Stimulated activated CD4-positive, alpha-beta T cell treated with anti-CD3 and anti-CD28 coated beads, Interleukin-4, amount 100 ng/mL, for 48 hours (primary cell): Measurements from ENCODE around the gene SIPA1L3.
"Not testable (repeated sequence)": the region's sequence is repeated elsewhere in the genome, so short reads cannot be mapped to it uniquely, and the experiment has no call there.

Source experiments
- DNase-seq, 2 donors: peaks; one replicate each; pipeline ENCODE4 v3.0.0-alpha.2; 2020; ENCODE audit warnings: low read depth in 2 of 2

The SIPA1L3 gene

DNA sequence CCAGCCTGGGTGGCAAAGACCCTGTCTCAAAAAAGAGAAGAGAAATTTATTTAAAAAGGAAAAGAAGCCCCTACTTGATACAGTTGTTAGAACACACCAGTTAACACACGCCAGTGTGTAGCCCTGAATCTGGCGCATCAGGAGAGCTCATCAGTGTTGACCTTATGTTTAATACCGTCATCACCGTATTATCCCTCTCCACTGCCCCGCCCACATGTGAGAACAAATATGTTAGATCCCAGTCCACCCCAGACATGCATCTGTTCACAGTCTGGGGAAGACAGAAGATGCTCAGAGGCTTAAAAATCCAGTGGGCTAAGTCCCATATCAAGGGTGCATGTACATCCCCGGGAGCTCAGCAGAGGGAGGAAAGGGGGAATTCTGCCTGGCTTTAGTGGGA lies 161.8 kb downstream of the SIPA1L3 start:
- no peak for DNase-seq

DNA sequence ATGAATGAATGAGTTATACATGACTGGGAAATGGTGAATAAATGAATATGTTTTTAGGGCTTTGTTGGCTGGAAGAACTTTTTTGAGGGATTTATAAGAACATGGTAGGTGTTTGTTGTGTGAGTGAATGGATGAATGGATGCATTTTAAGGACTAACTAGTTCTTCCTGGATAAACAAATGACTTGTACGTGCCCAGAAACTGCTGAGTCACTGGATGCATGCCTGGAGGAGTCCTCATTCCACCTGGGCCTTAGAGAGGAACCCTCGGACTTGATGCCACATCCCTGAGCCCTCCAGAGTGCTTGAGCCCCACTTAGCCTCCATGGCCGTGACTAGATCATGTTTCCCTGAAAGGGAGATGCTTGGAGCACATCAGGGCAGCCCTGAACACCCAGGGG lies 163.6 kb downstream of the SIPA1L3 start:
- no peak for DNase-seq

DNA sequence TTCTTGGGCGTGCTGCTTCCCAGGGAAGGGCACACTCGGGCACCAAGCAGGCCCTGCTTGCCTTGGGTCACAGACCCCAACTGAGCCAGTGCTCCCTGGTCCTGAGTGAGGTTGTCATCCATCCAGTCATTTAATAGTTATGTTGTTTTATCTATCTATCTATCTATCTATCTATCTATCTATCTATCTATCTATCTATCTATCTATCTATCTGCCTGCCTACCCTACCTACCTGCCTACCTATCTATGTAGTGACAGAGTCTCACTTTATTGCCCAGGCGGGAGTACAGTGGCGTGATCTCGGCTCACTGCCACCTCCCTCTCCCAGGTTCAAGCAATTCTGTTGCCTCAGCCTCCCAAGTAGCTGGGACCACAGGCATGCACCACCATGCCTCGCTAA lies 164.0 kb downstream of the SIPA1L3 start:
- not testable (repeated sequence) for DNase-seq

DNA sequence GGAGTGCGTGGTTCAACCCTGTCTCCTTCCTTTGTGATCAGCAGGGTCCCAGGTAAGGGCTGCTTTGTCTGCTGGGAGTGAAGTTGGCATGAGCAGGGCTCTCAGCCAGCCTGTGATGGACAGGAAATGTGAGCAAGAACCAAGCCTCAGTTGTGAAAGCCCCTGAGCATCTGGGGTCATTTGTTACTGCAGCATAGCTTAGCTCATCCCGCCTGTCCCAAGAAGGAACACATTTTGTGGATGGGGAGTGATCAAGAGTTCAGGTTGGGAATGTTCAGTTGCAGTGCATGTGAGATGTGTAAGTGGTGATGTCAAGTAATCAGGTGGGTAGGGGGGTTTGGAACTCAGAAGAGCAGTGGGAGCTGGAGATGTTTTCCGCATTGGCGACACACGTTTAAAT lies 164.6 kb downstream of the SIPA1L3 start:
- no peak for DNase-seq

DNA sequence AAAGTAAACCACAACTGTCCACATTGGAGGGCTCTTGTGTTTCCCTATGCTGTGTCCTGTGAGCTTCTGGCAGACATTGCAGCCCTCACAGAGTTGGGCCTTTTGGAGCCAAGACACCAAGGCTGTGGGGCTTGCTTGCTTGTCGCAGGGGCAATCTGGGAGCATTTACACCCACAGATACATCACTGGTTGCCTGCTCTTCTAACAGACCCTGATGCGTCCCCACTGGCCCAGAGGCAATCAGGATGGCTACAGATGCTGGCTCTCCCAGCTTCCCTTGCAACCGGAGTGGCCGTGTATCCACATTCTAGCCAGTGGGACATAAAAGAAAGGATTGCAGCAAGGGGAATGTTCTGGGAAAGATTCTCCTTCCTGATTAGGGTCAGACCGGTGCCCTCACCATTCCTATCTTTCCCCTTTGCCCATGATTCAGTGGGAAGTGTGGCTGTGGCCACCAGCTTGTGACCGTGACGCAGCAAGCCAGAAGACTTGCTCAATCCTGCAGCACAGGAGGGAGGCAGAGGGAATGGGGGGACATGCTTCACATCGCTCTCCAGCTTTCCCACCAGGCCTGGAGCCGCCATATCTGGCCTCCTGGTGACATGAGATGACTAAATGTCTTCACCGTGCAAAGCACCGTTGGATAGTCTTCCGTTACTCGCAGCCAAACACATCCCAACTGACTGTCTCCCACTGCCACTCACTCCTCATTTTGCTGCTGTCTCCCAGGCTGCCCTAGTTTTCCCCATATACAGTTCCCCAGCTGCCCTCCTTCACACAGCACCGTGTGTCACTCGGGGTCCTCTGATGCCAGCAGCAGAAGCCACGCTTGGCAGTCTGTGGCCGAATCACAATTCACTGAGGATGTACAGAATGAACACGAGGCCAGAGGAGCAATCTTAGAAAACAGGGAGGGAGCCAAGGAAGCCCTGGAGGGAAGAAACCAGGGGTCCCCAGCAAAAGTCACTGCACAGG lies 166.1 kb downstream of the SIPA1L3 start:
- DNase-seq: no peak

DNA sequence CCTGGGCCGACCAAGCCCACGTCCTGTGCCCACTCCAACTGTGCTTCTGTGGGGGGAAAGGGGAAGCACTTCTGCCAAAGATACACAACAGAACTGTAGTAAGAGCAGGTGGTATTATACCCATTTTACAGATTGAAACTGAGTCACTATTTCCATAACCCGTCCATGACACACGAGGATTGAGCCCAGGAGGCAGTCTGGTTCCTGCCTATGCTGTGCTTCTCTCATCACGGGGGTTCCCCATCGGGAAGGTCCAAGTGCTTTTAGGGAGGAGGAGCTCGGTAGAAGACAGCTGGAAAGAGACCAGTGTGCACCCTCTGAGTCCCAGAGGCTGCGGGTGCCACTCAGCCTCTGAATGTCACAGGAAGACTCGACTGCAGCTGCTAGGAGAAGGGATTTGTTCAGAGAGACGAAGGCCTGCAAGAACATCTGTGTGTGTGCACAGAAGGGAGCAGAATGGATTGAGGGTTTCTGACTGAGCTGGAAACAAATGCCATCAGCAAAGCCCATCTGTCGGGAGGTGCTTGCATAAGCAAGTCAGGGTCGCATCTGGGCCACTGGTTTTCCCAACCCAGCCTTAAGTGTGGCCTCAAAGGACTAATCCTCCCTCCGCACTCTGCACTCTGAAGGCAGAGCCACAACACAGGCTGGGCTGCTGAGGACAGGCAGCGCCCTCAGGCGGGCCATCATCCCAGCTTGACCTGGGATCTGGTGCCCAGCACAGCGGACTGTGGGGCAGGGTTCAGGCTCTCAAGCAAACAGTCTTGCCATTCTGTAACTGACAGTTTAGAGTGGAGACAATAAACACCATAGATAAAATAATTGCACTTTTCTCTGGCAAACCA lies 167.1 kb downstream of the SIPA1L3 start:
- DNase-seq: no peak

DNA sequence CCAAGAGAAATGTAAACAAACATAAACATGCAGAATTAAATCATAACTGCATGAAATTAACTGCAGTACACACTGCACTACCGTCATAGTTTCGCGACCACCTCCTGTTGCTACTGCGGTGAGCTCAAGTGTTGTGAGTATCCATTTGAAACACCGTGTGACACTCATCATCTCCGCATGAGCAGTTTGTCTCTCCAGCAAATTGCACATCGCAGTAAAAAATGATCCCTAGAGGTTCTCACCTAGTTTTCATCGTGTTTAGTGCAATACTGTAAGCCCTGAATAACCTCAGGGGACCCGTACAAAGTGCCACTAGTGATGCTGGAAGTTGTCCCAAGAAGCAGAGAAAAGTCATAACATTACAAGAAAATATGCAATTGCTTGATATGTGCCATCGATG lies 169.3 kb downstream of the SIPA1L3 start:
- no peak for DNase-seq

DNA sequence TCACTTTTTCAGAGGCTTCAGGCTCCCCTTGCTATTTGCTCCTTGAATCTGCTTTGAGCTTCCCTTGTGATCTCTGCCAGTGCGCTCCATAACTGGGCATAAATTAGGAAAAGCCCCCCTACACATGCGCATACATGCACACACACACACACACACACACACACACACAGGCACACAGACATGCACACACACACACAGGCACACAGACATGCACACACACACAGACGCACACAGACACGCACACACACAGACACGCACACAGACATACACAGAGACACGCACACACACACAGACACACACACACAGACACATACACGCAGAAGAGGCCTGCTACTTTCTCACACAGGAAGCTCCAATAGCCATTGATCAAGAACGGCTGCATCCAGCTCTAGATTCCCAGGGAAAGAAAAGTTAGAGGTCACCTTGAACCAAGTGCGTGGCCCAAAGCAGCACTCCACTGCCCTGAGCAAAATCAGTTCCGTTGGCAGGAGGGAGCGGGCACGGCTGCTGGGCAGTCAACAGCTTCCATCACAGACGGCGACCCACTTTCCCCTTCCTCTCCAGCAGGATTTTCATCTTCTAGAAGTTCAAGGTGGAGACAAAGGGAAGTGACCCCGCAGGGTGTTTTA lies 171.4 kb downstream of the SIPA1L3 start:
- DNase-seq: no peak

DNA sequence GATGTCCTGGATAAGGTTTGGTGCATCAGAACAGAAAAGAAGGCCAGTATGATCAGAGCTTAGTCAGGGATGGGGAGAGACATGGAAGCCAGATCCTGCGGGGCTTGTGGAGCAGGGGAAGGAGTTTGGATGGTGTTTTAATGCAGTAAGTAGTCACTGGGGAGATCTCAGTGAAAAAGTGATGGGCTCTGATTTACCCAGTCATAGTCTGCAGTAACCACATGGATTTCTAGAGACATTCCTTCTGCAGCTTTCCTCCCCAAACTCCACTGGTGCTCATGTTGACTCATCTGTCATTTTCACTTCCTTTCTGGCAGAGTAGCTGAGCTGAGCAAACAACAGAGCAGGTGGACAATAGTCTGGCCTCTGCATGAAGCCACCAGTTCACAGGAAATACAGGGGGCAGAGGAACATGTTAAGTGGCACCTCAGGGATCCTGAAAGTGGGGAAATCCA lies 172.9 kb downstream of the SIPA1L3 start:
- DNase-seq: peak in 1 of 2 donors; percentile 15

DNA sequence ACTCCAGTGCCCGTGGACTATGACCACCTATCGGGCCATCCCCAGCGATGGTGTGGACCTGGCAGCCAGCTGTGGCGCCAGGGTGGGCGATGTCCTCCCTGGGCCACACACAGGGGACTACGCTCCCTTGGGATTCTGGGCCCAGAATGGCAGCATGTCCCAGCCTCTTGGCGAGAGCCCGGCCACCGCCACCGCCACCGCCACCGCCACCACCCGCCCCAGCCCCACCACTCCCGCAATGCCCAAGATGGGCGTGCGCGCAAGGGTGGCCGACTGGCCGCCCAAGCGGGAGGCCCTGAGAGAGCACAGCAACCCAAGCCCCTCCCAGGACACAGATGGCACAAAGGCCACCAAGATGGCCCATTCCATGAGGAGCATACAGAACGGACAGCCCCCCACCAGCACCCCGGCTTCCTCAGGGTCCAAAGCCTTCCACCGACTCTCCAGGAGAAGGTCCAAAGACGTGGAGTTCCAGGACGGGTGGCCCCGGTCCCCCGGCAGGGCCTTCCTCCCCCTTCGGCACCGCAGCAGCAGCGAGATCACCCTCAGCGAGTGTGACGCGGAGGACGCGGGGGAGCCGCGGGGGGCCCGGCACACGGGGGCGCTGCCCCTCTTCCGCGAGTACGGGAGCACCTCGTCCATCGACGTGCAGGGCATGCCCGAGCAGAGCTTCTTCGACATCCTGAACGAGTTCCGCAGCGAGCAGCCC lies 174.7 kb downstream of the SIPA1L3 start:
- no peak for DNase-seq

DNA sequence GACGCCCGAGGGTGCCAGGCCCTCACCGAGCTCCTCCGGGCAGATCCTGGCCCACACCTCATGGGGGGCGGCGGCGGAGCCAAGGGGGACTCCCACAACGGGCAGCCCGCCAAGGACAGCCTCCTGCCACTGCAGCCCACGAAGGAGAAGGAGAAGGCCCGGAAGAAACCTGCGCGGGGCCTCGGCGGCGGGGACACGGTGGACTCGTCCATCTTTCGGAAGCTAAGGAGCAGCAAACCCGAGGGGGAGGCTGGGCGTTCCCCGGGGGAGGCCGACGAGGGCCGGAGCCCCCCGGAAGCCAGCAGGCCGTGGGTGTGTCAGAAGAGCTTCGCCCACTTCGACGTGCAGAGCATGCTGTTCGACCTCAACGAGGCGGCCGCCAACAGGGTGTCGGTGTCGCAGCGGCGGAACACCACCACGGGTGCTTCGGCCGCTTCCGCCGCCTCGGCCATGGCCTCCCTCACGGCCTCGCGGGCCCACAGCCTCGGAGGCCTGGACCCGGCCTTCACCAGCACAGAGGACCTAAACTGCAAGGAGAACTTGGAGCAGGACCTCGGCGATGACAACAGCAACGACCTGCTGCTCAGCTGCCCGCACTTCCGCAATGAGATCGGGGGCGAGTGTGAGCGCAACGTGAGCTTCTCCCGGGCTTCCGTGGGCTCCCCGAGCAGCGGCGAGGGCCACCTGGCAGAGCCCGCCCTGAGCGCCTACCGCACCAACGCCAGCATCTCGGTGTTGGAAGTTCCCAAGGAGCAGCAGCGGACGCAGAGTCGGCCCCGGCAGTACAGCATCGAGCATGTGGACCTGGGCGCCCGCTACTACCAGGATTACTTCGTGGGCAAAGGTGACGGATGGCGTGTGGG lies 175.5 kb downstream of the SIPA1L3 start:
- no peak for DNase-seq

DNA sequence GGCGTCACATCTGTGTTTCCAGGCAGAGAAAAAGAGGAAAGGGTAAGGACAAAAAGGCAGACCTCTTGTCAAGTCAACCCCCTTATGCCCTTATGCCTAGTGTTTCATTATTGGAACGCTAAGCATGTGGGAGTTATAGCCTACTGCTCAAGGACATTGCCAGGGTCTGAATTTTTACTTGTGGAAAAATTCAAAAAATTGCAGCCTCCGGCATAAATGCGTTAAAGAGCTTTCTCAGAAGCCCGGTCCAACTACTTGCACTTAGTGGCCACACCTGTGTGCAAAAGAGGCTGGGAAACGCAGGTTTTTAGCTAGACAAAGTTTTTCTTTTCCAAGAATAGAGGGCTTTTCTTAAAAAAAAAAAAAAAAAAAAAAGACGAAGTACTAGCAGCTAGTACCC lies 177.2 kb downstream of the SIPA1L3 start:
- DNase-seq: no peak

DNA sequence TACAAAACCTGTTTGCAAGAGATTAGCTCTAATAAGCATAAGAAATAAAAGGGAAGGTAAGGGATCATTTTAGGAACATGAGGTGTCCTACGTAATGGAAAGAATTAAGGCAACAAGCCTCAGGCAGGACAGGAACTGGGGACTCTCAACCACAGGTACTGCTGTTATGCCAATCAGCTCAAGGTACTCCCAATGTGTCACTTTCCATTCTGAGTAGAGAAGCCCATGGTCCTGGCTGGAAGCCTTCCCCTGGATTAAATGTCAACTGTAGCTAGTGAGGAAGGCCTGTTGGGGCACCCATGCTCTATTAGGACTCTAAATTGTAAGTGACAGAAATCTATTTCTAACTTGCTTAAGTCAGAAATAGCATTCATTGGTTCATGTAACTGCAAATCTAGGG lies 182.4 kb downstream of the SIPA1L3 start:
- no peak for DNase-seq

DNA sequence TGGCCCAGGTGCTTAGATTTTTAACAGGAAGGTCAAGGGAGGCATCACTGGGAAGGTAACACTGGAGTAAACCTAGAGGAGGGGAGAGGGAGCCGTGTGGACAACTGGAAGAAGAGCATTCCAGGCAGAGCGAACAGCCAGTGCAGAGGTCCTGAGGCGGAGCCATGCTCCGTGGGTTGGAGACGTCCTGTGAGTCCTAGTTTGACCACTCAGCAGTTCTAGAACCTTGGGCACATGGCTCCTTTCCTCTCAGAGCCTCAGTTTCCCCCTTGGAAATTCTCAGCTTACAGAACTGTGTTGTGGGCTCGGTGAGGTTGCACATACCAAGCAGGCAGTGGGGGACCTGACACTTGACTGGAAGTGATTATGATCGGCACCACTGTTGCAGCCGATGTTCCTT lies 186.1 kb downstream of the SIPA1L3 start:
- no peak for DNase-seq

DNA sequence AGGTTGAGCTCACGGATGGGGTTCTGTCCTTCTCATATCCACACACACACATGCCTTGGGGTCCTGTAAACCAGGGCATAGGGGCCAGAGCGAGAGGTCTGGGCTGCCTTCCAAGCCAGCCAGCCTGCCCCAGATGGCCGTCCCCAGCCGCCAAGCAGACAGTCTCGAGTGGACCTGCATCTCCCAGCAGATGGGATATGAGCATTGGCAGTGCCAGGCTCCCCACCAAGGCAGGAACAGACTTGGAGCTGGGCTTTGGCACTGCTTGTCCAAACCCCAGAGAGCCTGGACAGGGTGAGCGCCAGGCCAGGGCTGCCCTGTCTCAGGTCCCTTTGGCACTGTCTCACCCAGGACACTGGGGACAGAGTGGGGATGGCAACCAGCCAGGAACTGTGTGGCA lies 186.6 kb downstream of the SIPA1L3 start:
- DNase-seq: no peak

DNA sequence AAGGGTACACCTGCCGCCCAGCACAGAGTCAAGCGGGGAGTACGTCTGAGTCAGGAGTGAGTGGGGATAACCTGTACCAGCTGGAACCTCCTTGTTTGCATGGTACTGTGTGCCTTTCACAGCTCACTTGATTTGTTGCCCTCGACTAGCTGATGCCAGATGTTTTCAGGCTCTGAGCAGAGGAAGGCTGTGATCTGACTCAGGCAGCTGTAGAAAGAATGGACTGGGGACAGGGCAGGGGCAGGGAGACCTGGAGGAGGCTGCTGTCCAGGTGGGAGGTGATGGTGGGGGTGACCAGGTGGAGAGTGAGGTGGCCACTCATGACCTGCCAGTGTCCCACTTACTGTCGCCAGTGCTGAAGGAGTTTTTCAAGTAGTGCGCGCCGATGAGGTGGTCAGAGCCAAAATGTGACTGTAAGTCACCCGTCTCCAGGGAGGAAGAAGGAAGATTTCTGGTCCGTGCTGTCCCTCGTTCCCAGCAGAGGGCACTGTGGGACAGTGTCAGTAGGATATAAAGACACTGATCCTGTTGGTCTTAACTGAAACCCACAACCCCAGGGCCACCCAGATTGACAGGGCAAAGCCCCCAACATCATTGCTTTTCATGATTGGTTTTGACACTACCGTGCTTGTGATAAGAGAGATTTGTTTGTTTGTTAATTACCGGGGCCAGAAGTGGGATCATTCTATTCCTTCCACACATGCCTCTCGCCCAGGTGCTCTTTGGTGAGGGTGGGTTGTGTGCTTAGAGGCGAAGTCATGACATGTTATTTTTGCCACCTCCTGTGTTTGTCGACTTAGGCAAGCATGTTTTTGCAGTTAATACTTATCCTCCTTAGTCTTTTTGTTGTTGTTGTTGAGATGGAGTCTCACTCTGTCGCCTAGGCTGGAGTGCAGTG lies 188.7 kb downstream of the SIPA1L3 start:
- peak; percentile 32 to 38 for DNase-seq

DNA sequence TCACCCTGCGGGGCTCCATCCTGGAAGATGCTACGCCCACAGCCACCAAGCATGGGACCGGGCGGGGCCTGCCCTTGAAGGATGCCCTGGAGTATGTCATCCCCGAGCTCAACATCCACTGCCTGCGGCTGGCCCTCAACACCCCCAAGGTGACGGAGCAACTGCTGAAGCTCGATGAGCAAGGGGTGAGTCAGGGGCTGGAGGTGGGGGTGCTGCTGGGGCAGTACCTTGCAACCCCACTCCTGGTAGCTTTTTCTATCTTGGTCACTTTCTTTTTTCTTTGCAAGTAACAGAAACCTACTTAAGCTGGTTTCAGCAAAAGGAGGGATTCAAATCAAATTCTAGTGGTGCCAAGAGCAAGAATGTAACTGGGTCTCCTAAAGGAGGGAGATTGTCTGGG lies 193.0 kb downstream of the SIPA1L3 start:
- no peak for DNase-seq

DNA sequence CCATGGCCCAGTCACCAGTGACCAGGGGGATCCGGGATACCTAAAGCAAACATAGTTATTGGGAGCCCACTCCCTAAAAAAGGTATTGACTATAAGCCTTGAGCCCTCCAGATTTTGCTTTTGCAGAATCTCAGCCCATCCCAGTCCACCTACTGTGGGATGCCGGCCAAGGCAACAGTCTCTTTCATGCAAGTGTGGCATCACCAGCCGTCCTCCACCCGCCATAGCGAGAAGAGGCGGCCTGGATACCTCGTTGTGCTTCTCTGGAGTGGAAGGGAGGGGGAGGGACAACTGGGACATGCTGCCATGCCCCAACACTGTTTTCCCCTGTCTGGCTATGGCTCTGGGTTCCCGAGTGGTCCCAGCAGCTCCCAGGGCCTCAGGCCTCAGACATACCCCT lies 193.6 kb downstream of the SIPA1L3 start:
- DNase-seq: no peak

DNA sequence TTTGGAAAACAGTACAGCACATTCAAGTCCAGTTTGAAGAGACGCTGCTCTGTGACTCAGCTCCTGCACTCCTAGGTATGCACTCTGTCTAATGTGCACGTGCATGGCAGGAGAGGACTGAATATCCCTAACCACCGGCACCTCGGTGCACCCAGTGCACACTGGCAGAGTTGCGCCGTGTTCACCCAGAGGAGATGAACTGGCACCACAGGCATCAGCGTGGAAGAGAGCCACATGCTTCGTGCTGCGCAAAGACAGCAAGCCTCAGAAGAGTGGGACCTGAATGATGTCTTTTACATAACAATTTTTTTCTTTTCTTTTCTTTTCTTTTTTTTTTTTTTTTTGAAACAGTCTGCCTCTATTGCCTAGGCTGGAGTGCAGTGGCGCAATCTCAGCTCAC lies 194.7 kb downstream of the SIPA1L3 start:
- DNase-seq: no peak

DNA sequence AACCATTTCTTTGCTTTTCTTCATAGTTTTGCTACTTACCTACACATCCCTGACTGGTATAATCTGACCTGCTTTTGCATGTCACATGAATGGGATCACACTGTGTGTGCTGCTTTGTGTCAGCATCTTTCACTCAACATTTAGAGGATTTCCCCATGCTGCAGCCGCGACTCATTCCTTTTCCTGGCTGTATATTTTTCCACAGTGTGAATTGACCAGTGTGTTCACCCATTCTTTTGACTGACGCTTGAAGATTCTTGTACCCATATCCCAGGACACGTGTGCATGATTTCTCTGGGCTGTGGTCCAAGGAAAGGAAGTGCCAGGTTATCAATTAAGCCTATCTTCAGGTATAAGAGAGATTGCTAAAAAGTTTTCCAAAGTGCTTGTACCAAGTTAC lies 198.6 kb downstream of the SIPA1L3 start:
- no peak for DNase-seq
